K562 (cell line): Measurements from ENCODE around the gene COL7A1. TPM values are rescaled to one million over a fixed set of nuclear protein-coding genes. Genes with fewer than 3 reads are reported as not detected.

Experiments
- ATAC-seq: fragments of 200-7000 bp; cut with Tn5 transposase; 3 replicates; pipeline ENCODE4 v1.9.1; 2020; ENCODE audit warnings: moderate library complexity
- BruUV-seq: library from RNA; stranded (reverse); fragments of 400-500 nt; replicated peaks from 2 replicates; lab custom pipeline; 2021; lab: Mats Ljungman, UMichigan
- CTCF ChIA-PET: fragments of 300-600 bp; formaldehyde crosslinking; extraction: SDS; loops from one replicate; lab custom pipeline; 2021; ENCODE audit warnings: low intra/inter-chr PET ratio; lab: Yijun Ruan, JAX
- POLR2A ChIA-PET: fragments of 300-600, 350-650 bp; sonication (Branson Sonifier 250); formaldehyde crosslinking; extraction: SDS; loops from one replicate; lab custom pipeline; 2021; ENCODE audit warnings: antibody characterized with exemption, inconsistent platforms; lab: Yijun Ruan, JAX
- DNase-seq, 4 experiments: peaks; one replicate each; pipeline versions ENCODE4 v3.0.0 to v3.0.0-alpha.2; 2011 to 2018; ENCODE audit warnings: low spot score in 3 of 4, mixed read lengths in 3 of 4; ENCODE audit errors: extremely low read depth in 1 of 4
- FAIRE-seq: peaks from 2 replicates; lab custom pipeline; 2011; peaks lifted over from hg19 to GRCh38; lab: Jason Lieb, UNC
- H2AFZ ChIP-seq: 2 replicates; pipeline ENCODE4 v1.6.0; 2011; ENCODE audit warnings: low read depth, low read length, control low read depth, inconsistent platforms
- H3K27ac ChIP-seq: fragments of 200-600 bp; 3 replicates; pipeline ENCODE4 v1.8.0; 2011; ENCODE audit warnings: low read depth, mild to moderate bottlenecking, control low read depth, inconsistent platforms, low read length, moderate library complexity, mixed read lengths; ENCODE audit errors: extremely low read depth
- H3K27me3 ChIP-seq, 2 experiments: fragments of 300-600 bp in 1 of 2; 2 replicates in 1 of 2; 3 replicates in 1 of 2; pipeline versions ENCODE4 v1.6.0 to v1.8.0; 2011; ENCODE audit warnings: inconsistent platforms in 2 of 2, low read length in 2 of 2, mild to moderate bottlenecking in 1 of 2, mixed read lengths in 1 of 2, moderate library complexity in 1 of 2; ENCODE audit not compliant: control insufficient read depth in 2 of 2, insufficient read depth in 2 of 2
- H3K36me3 ChIP-seq: fragments of 300-600 bp; 3 replicates; pipeline ENCODE4 v1.8.0; 2011; ENCODE audit warnings: mild to moderate bottlenecking, low read length, inconsistent platforms; ENCODE audit not compliant: control insufficient read depth, insufficient read depth
- H3K4me1 ChIP-seq, 2 experiments: fragments of 200-600 bp in 1 of 2; replicated peaks in 1 of 2; 2 replicates in 1 of 2; 3 replicates in 1 of 2; pipeline versions ENCODE4 v1.5.1 to v1.8.0; 2011; ENCODE audit warnings: inconsistent platforms in 2 of 2, low read length in 2 of 2, mild to moderate bottlenecking in 1 of 2, mixed read lengths in 1 of 2, moderate library complexity in 1 of 2; ENCODE audit not compliant: control insufficient read depth in 2 of 2, insufficient read depth in 2 of 2
- H3K4me2 ChIP-seq: 2 replicates; pipeline ENCODE4 v1.6.1; 2011; ENCODE audit warnings: low read length, control low read depth, inconsistent platforms, mixed read lengths; ENCODE audit not compliant: insufficient read depth
- H3K4me3 ChIP-seq: fragments of 200-600 bp; sonication (generic), shearing (Covaris generic); 2 replicates; pipeline ENCODE4 v1.5.1; 2016; ENCODE audit warnings: control low read depth, inconsistent platforms
- H3K79me2 ChIP-seq: fragments of 200-600 bp; 3 replicates; pipeline ENCODE4 v1.8.0; 2011; ENCODE audit warnings: low read length, inconsistent platforms; ENCODE audit not compliant: control insufficient read depth, insufficient read depth
- H3K9ac ChIP-seq, 2 experiments: 2 replicates each; pipeline versions ENCODE4 v1.6.0 to v1.6.1; 2011; ENCODE audit warnings: low read depth in 2 of 2, low read length in 2 of 2, control low read depth in 1 of 2, inconsistent platforms in 1 of 2, mild to moderate bottlenecking in 1 of 2, mixed read lengths in 1 of 2; ENCODE audit not compliant: insufficient read depth in 1 of 2
- H3K9me1 ChIP-seq: one replicate; pipeline ENCODE4 v1.6.0; 2011; ENCODE audit warnings: inconsistent platforms, mild to moderate bottlenecking, low read length, moderate library complexity; ENCODE audit not compliant: control insufficient read depth, insufficient read depth
- H3K9me3 ChIP-seq: replicated peaks from 2 replicates; pipeline ENCODE4 v1.5.1; 2011; ENCODE audit warnings: low read depth, low read length, inconsistent platforms; ENCODE audit not compliant: control insufficient read depth, insufficient read depth
- H4K20me1 ChIP-seq: replicated peaks from 2 replicates; pipeline ENCODE4 v1.6.1; 2011; ENCODE audit warnings: low read length, inconsistent platforms, mixed read lengths; ENCODE audit not compliant: control insufficient read depth, insufficient read depth
- MEIS2 ChIP-seq: fragments of 450-650 bp; IDR thresholded peaks from 2 replicates; pipeline ENCODE4 v1.6.1; 2014; ENCODE audit warnings: mild to moderate bottlenecking; ENCODE audit not compliant: partially characterized antibody
- SAP30 ChIP-seq: fragments of 200-600 bp; sonication (generic); IDR thresholded peaks from 2 replicates; pipeline ENCODE4 v1.6.1; 2012; ENCODE audit warnings: borderline replicate concordance, low read depth, mild to moderate bottlenecking, moderate library complexity, low read length, control low read depth, inconsistent platforms; ENCODE audit not compliant: insufficient read depth, poor library complexity, severe bottlenecking
- U2AF2 ChIP-seq: fragments of 200-400 bp; formaldehyde crosslinking; optimal IDR thresholded peaks from 2 replicates; pipeline ENCODE3; 2017; ENCODE audit warnings: low read depth, mild to moderate bottlenecking, low read length
- ZNF175 ChIP-seq: fragments of 200-800 bp; sonication (Bioruptor generic); IDR thresholded peaks from 2 replicates; pipeline ENCODE4 v1.6.1; 2016; ENCODE audit warnings: low read depth, mild to moderate bottlenecking, missing genetic modification characterization, missing compliant biosample characterization
- ZNF318 ChIP-seq, 2 experiments: fragments of 450-650 bp; IDR thresholded peaks; 2 replicates each; pipeline ENCODE4 v1.6.1; 2016; ENCODE audit warnings: mild to moderate bottlenecking in 2 of 2, borderline replicate concordance in 1 of 2, low read depth in 1 of 2, moderate library complexity in 1 of 2
- WGBS: fragments of 100-300 bp; shearing (Covaris generic); methylation state at CpG from one replicate; pipeline ENCODE4 v1.1.6; 2016; ENCODE audit warnings: low coverage, mixed read lengths; ENCODE audit not compliant: insufficient coverage; ENCODE audit errors: missing lambda C conversion rate; 5-methylcytosine and 5-hydroxymethylcytosine counted together
- in situ Hi-C: fragments of 300-500 bp; cut with MboI; formaldehyde crosslinking; loops from 4 replicates; pipeline ENCODE4 v1.15.0; 2018; ENCODE audit warnings: inconsistent platforms, mixed read lengths
- intact Hi-C: fragments of 100-400 bp; cut with micrococcal nuclease; formaldehyde crosslinking; loops from 2 replicates; pipeline ENCODE4 v1.14.2; 2022
- polyA plus RNA-seq, 8 experiments: library from polyadenylated mRNA; depleted of rRNA in 4 of 8; stranded (reverse) in 5 of 8; unstranded in 3 of 8; fragments of >200 nt; fragmentation: Nextera tagmentation in 2 of 8; fragmentation: Illumina TruSeq in 1 of 8; extraction: Ambion mirVana in 2 of 8; extraction: Trizol in 1 of 8; gene quantifications; 2 replicates each; pipeline versions ENCODE4 v1.2.1 to v1.2.3, GENCODE V29; 2011 to 2014; ENCODE audit warnings: inconsistent platforms in 1 of 8, missing spikeins in 1 of 8
- total RNA-seq, 7 experiments: library from RNA; depleted of rRNA in 6 of 7; stranded (reverse); fragments of >200 nt in 6 of 7; fragmentation: Illumina TruSeq in 2 of 7; extraction: Trizol in 2 of 7; gene quantifications; 2 replicates each; pipeline versions ENCODE4 v1.2.1 to v1.2.3, GENCODE V29; 2011 to 2021; ENCODE audit warnings: low replicate concordance in 1 of 7
- TF ChIP-seq, protein P1 (sequence below): fragments of 250-450 bp; sonication (Bioruptor Pico); IDR thresholded peaks from 2 replicates; pipeline ENCODE4 v1.5.0; 2021; ENCODE audit warnings: mild to moderate bottlenecking, moderate library complexity
- TF ChIP-seq, protein P2 (sequence below): sonication (generic); formaldehyde crosslinking; IDR thresholded peaks from 2 replicates; pipeline ENCODE4 v1.8.0; 2022; ENCODE audit warnings: mild to moderate bottlenecking, missing genetic modification reagents

The COL7A1 gene
- total and polyA plus RNA-seq, 9 of the 15 experiments (the other 6 are each of a cell fraction or from before 2014, with no cell fraction given) = 0.09 to 0.66 (median 0.35) TPM; not detected in 3

DNA sequence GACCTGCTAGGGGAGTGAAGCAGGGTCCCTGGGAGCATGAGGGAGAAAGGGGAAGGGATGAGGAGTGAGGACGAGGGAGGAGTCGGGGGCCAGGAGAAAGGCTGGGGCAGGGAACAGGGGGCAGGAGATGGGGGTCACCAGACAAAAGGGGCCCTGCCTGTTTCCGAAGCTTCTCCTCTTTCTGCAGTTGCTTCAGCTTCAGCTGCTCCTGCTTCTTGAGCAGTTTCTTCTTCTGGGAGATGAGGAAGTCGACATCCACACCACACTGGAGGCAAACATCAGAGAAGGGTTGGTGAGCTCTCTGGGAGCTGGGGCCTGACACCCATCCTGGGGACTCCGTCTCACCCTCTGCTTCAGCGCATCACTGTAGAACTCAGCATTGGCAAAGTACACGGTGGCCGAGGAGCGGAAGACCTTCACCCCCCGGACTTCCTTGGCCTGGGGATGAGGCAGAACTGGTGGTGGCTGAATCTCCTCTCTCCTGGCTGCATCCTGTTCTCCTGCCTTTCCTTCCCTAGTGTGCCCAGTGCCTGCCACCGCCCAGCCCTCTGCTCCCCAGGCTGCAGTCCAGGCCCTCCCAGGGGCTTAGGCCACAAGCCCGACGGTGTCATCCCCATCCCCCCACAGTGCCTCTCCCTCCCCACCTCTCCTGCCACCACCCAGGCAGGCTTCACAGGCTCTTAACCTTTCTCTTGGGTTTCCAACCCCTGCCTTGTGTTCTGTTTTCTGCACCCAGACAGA lies 33.3 kb upstream of the COL7A1 start:
- ChIA-PET POLR2A (interaction anchor here (0.7 kb wide), 1 partner anchor 13 kb away, joined by 3 read pairs; no protein-coding TSS in a partner anchor), CTCF (no interaction called here)
- H3K4me1 ChIP-seq = peaks cover 0 to 5% of the 10 kb centered on the region in 2 experiments; a peak in 2 of 5 replicates
- 89% methylated on average over 7 of the region's 13 CpGs for WGBS
- in situ Hi-C loops = no loop called here
- no peaks in the 10 kb centered on the region for H3K9me1 ChIP-seq
- no peak for DNase-seq
- no peaks in the 10 kb centered on the region for H3K79me2 ChIP-seq
- H3K4me2 ChIP-seq = no peak overlapping the region
- H3K9me3 ChIP-seq = no peaks in the 10 kb centered on the region
- intact Hi-C loops = no loop called here
- H3K4me3 ChIP-seq = no peak overlapping the region
- no peaks in the 10 kb centered on the region for H3K27me3 ChIP-seq
- peak overlapping the region in 1 of 2 experiments; percentile 7; a peak in 1 of 4 replicates for H3K9ac ChIP-seq
- no peak overlapping the region for H3K27ac ChIP-seq
- FAIRE-seq = no peak
- no peaks in the 10 kb centered on the region for H4K20me1 ChIP-seq
- no peak for ATAC-seq
- peaks cover 67% of the 10 kb centered on the region; the same call in 2 of the 3 replicates for H3K36me3 ChIP-seq
- BruUV-seq = no TSS peak
- no peak overlapping the region for H2AFZ ChIP-seq
- no peak for TF ChIP-seq ZNF318 (IDR thresholded peaks at IDR 0.05; ENCODE audit: borderline replicate concordance in 1 of 2, low read depth in 1 of 2)
- TF ChIP-seq, protein P1, sequence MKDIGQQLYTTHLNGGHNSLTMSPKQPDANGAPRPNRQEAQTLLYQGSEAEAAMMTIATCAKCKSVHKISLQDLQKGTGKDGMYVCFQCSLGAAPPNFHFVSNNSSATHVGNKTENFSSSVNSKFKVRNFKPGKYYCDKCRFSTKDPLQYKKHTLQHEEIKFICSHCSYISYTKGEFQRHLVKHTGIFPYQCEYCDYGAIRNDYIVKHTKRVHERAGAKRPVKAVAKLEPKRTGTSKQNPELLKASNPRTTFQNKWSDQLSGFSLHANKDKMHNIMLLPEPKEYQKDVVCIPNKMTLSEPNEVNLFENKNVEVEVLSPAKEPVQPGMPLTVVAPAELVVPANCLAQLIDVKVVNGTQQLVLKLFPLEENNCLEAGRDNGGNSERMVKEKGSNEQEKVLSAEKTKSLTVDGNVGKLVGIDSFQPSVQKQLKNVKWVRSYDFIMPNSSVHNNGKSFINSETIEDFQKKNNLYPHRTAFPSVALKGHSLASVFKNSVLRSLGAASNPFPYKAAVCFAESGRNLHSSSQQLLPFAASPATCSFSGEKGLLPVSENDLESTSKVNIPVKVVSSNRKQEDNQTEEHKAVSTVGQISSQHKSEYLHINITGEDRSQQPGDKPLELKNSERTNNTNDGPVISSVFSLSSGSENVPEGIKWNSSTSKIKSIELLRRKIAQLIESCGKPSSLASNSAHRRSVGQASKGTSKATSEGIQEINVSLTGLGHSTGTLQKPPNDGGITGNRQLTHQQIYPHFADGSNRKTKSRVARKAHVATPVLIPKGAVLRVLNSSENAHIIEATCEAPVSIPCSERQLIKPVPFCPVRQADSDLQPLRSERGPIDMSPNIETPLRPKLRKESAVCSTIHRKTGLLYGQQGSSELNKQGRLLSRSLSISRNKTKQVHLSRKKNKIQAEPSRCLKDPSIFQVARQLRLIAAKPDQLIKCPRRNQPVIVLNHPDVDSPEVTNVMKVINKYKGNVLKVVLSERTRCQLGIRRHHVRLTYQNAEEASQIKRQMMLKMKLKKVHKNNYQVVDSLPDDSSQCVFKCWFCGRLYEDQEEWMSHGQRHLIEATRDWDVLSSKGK = no peak
- no peak for TF ChIP-seq MEIS2
- TF ChIP-seq U2AF2 = no peak
- TF ChIP-seq ZNF175 (CRISPR knock-in tag) = no peak
- TF ChIP-seq, protein P2, sequence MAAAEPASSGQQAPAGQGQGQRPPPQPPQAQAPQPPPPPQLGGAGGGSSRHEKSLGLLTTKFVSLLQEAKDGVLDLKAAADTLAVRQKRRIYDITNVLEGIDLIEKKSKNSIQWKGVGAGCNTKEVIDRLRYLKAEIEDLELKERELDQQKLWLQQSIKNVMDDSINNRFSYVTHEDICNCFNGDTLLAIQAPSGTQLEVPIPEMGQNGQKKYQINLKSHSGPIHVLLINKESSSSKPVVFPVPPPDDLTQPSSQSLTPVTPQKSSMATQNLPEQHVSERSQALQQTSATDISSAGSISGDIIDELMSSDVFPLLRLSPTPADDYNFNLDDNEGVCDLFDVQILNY (CRISPR knock-in tag) = no peak
- no peak for TF ChIP-seq SAP30
